Activated effector memory CD4-positive, alpha-beta T cell treated with anti-CD3 and anti-CD28 coated beads, Interleukin-2, amount 50 U/mL, for 16 hours (primary cell): Measurements from ENCODE around the gene PHLPP1.
A peak's percentile ranks its signal among the peaks of the same experiment; 100 is the strongest.
"Not testable (repeated sequence)": the region's sequence is repeated elsewhere in the genome, so short reads cannot be mapped to it uniquely, and the experiment has no call there.

Experiments
- DNase-seq: peaks from one replicate; pipeline ENCODE4 v3.0.0-alpha.2; 2020

Gene PHLPP1

DNA sequence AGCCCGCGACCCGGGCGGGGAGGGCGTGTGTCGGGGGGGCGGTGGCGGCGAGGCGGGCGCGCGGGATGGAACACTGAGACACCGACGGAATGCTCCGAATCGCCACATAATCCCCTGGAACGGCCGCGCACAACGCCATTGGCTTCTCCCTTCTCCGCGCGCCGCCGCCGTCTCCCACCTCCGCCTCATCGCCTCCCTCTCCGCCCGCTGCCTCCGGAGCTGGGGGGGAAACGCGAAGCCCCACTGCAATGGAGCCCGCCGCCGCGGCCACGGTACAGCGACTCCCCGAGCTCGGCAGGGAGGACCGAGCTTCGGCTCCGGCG is at the start of gene PHLPP1:
TSS of gene PHLPP1 (plus strand) at position 106 of the 323 bp plus-strand sequence. CDS start at position 249, 143 bp downstream.
- no peak for DNase-seq

DNA sequence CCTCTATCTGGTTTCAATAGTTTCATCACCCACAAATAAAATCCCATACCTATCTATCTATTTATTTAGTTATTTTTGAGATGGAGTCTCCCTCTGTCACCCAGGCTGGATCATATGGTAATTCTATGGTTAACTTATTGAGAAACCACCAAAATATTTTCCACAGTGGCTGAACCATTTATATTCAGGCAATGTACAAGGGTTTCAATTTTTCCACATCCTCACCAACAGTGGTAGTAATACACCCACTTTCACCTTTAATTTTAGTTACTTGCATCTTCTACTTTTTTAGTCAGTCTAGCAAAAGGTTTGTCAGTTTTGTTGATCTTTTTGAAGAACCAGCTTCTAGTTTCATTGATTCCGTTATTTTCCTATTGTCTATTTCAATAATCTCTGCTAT is 46.1 kb upstream of the PHLPP1 start:
- no peak for DNase-seq

DNA sequence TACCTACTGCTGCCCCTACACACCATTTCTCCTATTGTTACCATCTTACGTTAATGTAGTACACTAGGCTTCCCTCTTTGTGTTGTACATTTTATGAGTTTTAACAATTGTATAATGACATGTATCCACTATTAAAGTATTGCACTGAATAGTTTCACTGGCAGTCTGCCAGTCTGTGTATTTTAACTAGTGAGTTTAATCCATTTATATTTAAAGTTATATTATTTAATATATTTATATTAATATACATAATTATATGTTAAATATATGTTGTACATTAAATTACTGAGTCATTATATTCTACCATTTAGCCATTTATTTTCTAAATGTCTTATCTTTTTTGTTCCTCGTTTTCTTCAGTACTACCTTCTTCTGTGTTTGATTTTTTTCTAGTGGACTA is 44.8 kb upstream of the PHLPP1 start:
- DNase-seq = no peak

DNA sequence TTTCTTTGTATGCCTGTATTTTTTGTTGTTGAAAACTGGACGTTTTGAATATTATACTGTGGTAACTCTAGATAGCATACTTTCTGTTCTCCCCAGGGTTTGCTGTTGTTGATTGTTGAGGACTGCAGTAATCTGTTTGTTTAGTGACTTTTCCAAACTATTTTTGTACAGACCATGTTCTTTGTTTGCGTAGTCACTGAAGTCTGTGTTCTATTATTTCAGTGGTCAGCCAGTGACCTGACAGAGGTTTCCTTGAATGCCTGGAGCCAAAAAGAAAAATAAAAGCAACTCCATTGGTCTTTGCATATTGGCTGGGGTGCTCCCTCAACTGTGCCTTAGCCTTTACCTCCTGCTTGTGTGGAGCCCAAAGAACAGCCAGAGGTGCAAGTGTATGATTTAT is 42.7 kb upstream of the PHLPP1 start:
- no peak for DNase-seq

GRCh38 chr18:62678847-62679485 is 36.4 kb upstream of the PHLPP1 start:
- no peak for DNase-seq

DNA sequence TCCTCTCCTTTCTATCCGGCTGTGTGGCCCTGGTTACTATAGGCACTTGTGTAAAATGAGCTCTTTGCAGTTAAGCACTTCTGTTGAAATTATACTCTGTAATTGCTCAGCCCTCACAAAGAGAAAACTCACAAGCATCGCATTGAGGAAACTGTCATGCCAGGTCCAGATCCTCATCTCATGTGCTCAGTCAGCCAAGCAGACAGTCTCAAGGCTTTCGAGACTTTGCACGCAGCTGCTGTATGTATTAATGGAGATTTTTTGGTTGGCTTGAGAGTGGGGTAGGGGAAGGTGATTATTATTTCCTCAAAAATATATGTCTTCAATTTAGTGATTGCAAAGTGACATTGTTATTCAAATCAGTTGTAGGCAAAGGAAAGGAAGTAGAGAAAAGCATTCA is 33.0 kb upstream of the PHLPP1 start:
- DNase-seq = no peak

DNA sequence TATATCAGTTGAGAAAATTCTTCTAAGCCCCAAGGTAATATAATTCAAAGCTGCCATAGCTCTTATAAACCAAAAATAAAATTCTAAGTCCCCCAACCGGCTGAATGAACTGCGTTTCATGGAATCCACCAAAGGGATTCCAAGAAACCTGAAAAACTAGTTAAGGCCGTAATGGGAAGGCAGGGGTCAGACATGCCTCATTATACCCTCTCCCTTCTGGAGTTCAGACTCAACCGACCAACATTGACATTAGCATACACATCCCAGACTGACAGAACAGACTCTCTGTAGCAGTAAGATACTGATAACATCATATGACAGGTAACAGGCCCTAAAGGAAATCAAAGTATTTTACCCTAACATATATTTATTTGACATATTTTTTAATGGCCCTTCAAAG is 31.4 kb upstream of the PHLPP1 start:
- no peak for DNase-seq

DNA sequence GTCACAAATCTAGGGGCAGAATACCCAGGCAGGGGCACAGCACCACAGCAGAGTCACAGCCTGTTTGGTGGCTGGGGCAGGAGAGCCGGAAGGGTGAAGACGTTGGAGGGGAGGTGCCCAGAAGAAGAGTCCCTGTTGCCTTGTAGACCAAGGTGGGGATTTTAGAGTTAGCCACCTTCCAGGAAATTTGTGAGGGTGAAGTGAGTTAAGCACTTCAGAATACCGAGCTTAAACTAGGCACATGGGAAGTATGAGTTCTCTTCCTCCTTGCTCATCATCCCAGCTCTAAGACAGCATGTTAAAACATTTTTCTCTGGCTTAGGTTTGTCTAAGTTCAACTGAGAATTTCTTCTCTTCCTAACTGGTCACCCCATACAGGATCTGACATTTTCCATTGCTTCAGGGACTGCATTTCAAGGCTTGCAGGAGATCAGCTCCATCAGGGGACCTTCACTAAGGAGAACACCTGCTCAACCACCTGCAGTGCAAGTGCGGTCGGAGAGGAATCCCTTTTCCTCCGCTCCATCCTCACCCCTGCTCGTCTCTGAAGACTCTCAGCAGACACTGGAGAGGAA is 26.5 kb upstream of the PHLPP1 start:
- DNase-seq = no peak

DNA sequence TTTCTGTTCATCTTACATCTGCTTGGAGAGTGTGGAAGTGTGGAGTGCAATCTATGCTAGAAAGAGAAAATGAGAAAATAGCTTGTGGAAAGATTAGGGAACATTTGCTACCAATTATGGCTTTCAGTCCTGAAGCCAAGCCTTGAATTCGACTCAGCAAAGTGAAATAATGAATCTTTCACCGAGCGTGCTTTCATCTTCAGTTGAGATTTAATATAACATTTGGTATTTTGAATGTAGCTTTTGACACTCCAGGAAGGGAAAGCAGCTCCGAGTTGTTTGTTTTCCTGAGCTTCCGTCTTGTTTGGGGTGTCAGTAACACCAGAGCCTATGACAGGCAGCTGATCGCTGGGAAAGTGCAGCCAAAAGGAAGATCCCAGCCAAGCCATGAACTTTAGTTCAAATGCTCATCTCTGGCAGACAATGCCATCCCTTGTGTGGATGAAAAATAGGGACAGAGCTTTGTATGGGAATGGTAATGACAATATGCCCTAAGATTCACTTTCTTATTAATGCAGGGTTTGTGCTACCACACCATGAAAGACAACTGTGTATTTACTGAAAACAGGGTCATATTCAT is 25.0 kb upstream of the PHLPP1 start:
- DNase-seq = no peak

DNA sequence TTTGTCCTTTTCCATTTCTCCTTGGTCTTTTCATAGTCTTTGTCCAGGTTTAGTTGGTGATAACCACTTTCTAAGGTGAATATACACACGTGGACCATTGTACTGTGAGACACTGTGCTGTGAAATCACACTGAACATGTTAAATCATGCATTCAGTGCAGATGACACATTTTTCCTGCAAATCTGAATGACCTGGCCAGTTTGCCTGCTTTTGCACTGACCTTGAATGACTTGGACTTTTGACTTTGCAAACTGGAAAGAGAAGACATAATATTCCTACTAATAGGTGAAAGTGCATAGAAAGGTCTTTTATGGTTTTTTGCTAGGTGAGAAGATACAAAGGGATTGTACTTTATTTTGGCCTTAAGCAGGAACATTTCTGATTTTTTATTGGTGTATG is 21.7 kb upstream of the PHLPP1 start:
- DNase-seq = no peak

DNA sequence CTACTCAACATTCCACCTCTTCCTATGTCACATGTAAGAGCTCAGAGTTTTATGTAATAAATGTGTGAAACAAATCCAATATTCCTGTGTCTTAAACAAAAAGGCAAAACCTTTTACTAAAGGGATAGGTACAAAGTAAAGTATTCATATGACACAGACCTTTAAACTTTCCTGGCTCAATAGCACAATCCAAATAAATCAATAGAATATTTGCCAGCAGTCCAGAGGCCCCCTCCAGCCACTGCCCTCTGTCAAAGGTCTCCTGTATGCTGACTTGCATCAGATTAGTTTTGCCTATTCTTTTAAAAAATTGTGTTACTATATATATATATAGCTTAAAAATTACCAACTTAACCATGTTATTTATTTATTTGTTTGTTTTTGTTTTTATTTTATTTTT is 17.7 kb upstream of the PHLPP1 start:
- DNase-seq = no peak

DNA sequence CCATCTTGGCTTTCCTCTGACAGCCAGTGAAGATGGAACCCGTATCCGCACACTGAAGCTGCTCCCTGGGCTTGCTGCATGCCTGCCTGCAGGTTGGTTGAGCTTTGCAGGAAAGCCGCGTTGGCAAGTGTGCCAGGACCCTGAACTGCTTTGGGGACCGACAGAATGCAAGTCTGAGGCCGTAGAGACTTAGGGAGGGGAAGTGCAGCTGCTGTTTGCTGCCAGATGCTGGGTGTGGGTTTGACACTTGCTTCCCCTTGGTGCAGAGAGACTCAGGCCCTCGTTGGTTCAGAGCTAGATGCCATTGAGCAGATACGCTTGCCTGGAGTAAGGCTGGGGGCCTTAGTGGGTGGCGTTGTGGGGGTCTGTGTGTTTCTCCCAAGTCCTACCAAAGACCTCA is 13.1 kb upstream of the PHLPP1 start:
- no peak for DNase-seq

DNA sequence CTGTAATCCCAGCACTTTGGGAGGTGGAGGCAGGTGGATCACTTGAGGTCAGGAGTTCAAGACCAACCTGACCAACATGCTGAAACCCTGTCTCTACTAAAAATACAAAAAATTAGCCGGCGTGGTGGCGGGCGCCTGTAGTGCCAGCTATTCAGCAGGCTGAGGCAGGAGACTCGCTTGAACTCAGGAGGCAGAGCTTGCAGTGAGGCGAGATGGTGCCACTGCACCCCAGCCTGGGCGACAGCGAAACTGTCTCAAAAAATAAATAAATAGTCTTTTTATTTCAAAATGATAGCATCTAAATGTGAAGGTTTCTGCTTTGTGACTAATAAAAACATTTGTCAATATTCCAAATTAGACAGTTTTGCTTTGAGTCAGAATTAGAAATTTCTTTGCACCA is 8.5 kb upstream of the PHLPP1 start:
- not testable (repeated sequence) for DNase-seq

DNA sequence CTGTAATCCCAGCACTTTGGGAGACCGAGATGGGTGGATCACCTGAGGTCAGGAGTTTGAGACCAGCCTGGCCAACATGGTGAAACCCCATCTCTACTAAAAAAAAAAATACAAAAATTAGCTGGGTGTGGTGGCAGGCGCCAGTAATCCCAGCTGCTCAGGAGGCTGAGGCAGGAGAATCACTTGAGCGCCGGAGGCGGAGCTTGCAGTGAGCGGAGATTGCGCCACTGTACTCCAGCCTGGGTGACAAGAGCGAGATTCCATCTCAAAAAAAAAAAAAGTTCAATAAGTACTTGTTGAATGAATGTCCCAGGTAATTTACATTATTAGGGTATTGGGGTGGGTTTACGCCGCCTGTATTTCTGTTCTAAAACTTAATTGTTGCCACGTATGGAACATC is 5.4 kb upstream of the PHLPP1 start:
- DNase-seq = not testable (repeated sequence)

GRCh38 chr18:62710417-62710816 is 4.9 kb upstream of the PHLPP1 start:
- no peak for DNase-seq

DNA sequence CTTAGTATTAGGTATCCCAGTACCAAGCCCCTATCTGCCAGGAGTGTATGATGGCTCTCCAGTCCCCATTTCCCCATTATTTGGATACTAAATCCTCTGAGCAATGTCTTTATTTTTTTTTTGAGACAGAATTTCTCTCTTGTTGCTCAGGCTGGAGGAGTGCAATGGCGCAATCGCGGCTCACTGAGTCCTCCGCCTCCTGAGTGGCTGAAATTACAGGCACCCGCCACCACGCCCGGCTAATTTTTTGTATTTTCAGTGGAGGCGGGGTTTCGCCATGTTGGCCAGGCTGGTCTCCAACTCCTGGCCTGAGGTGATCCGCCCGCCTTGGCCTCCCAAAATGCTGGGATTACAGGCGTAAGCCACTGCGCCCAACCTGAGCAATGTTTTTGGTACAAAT is 3.6 kb upstream of the PHLPP1 start:
- no peak for DNase-seq

GRCh38 chr18:62713651-62714247 is 1.6 kb upstream of the PHLPP1 start:
- no peak for DNase-seq

DNA sequence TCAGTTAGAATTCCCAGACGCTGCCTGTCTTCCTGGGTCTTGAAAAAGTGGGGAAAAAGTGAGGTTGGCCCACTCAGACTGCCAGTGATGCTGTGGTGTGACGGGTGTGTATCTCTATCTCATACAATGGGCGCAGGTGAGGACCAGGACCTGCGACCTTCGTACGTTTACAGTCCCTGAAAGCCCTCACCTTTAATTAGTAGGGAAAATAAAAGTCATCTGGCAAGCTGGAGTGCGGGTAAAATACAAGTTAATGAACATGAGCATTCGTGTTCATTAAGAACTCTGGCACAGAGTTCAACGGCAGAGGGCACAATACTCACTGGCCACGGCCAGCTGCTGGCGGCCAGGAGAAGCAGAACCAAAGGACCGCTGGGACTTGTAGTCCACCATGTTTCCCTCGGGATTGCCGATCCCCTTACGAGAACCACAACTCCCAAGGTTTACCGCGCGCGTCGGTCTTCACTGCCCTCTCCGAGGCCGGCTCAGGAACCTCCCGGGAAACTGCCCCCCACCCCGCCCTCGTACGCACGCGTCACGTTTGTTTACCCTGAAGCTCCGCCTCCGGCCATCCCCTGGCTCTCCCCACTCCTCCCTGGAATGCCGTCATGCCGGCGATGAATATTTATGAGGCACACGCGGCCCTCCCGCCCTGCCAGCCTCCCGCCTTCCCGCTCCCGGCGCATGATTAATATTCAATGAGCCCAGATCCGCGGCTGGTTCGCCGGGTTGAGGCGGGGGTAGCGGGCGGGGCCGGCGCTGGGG is 488 bp upstream of the PHLPP1 start:
- DNase-seq = peak; percentile 97

DNA sequence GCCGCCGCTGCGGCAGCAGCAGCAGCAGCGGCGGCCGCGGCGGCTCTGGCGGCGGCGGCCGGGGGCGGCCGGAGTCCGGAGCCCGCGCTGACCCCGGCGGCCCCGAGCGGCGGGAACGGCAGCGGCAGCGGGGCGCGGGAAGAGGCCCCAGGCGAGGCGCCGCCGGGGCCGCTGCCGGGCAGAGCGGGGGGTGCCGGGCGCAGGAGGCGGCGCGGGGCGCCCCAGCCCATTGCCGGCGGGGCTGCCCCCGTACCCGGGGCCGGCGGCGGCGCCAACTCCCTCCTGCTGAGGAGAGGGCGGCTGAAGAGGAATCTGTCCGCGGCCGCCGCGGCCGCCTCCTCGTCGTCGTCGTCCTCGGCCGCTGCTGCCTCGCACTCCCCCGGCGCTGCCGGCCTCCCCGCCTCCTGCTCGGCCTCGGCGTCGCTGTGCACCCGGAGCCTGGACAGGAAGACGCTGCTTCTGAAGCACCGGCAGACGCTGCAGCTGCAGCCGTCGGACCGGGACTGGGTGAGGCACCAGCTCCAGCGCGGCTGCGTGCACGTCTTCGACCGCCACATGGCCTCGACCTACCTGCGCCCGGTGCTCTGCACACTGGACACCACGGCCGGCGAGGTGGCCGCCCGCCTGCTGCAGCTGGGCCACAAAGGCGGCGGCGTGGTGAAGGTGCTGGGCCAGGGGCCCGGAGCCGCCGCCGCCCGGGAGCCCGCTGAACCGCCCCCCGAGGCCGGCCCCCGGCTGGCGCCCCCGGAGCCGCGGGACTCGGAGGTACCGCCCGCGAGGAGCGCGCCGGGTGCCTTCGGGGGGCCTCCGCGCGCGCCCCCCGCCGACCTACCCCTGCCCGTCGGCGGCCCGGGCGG is 646 bp downstream of the PHLPP1 start:
- peak; percentile 84 for DNase-seq

- peak; percentile 83 for DNase-seq
Observed at GRCh38 chr18:62716619-62717168, 1.4 kb downstream of the PHLPP1 start.

- peak; percentile 80 for DNase-seq
Observed at GRCh38 chr18:62717169-62717924, 2.0 kb downstream of the PHLPP1 start.
